GM12891 (cell line): ENCODE results near the gene OLIG3.

Experiments
- DNase-seq: peaks from one replicate; pipeline ENCODE4 v3.0.0; 2011; ENCODE audit warnings: low spot score; ENCODE audit not compliant: insufficient read length
- FAIRE-seq: peaks from 2 replicates; lab custom pipeline; 2011; peaks lifted over from hg19 to GRCh38; lab: Jason Lieb, UNC
- PAX5 ChIP-seq: IDR thresholded peaks from 2 replicates; pipeline ENCODE4 v1.6.1; 2011; ENCODE audit warnings: low read length, moderate library complexity, mild to moderate bottlenecking; ENCODE audit not compliant: insufficient read depth, severe bottlenecking
- POLR2A ChIP-seq: IDR thresholded peaks from 2 replicates; pipeline ENCODE4 v1.6.1; 2011; ENCODE audit warnings: low read depth, low read length, control low read depth
- POLR2AphosphoS5 ChIP-seq: IDR thresholded peaks from 2 replicates; pipeline ENCODE4 v1.6.1; 2011; ENCODE audit warnings: low read depth, low read length, control low read depth
- POU2F2 ChIP-seq: IDR thresholded peaks from 2 replicates; pipeline ENCODE4 v1.6.1; 2011; ENCODE audit warnings: low read depth, mild to moderate bottlenecking, control low read depth, low read length, moderate library complexity
- SPI1 ChIP-seq: IDR thresholded peaks from 2 replicates; pipeline ENCODE4 v1.6.1; 2011; ENCODE audit warnings: low read depth, low read length, control low read depth
- TAF1 ChIP-seq: IDR thresholded peaks from 2 replicates; pipeline ENCODE4 v1.6.1; 2011; ENCODE audit warnings: low read depth, low read length, control low read depth

OLIG3 gene

DNA sequence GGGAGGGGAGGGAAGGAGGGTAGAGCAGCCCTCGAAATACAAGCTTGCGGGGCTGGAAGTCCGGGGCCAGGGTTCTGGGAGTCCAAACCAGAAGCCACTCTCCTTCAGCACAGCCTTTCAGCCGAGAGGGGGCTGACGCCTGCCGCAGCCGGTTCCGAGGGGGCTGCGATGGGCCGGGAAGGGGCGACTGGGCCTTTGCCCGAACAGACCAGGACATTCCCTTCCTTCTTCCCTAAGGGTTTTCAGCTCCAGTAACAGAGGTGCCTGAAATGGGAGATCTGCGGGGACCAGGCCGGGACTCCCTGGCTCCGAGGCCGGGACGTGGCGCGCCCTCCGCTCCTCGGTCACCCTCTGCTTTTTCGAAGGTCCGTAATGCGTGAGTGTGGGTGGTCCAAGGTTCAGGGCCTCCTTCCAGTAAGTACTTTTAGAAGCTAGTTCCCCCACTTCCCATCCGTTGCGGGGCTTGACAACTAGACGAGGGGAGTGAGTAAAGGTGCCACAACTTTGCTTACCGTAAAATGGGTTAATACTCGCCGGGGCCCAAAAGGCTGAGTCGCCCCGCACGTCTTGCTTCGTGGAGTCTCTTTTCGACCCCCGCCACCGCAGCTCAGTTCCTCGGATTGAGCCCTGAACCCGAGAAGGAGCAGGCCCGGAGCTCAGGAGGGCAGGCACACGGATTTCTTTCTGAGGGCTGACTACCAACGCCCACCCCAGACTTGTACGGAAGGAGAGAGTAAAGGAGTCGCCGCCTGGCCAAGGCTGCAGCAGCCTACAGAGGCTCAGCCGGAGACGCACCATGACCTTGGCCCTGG lies 2.9 kb upstream of the OLIG3 start:
- DNase-seq (peak; percentile 14), FAIRE-seq (no peak)
- TF ChIP-seq PAX5 (no peak), POU2F2 (no peak), POLR2A (no peak), TAF1 (no peak), SPI1 (no peak), POLR2AphosphoS5 (no peak)

DNA sequence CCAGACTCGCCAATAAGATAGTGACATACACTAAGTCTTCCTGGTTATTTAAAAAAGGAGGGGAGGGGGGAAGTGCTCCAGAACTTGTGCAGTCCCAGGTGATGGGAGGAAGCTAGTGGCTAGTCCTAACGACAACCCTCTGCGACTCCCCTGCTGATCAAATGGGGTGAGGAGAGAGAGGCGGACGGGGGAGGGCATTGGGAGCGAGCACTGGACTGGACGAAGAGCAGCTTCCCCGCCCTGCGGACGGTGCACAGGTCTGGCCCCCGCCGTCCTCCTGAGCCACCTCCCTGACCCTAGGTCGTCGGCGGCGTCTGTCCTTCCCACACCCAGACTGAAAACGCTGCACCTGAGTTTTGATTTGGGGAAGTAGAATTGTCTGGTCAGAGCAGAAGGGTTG lies 2.2 kb upstream of the OLIG3 start:
- no peak for TF ChIP-seq PAX5
- no peak for TF ChIP-seq POLR2AphosphoS5
- no peak for TF ChIP-seq SPI1
- no peak for TF ChIP-seq POU2F2
- no peak for TF ChIP-seq POLR2A
- FAIRE-seq: no peak
- DNase-seq: peak; percentile 20

DNA sequence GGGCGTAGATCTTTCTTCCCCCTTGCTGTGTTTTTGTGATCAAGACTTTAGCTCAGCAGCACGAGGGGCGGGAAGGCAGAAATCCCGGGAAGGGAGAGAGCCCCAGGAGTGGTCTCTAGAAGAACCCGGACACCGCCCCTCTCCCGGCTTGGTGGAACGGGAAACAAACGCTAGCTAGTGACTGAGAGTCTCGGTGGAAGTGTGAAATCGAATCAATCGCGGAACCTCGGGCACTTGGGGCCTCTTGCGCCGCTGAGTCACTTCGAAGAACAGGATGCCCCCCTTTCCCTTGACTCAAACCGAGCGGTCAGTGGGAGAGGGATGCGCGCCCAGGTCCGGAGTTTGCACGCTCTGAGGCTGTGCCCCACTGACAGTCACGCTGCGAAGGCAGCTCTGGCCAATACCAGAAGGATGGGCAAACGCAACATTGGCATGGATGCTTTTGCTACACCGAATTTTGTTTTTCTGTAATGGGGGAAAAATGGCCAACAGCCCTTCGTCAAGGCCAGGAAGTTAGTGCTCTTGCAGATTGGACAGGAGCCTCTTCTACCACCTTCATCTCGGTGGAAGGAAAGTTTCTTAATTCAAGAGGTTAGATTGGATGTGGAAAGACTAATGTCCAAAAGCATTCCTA lies 1.6 kb upstream of the OLIG3 start:
- peak; percentile 11 for DNase-seq
- no peak for FAIRE-seq
- TF ChIP-seq POLR2AphosphoS5: no peak
- TF ChIP-seq POU2F2: no peak
- TF ChIP-seq PAX5: no peak

DNA sequence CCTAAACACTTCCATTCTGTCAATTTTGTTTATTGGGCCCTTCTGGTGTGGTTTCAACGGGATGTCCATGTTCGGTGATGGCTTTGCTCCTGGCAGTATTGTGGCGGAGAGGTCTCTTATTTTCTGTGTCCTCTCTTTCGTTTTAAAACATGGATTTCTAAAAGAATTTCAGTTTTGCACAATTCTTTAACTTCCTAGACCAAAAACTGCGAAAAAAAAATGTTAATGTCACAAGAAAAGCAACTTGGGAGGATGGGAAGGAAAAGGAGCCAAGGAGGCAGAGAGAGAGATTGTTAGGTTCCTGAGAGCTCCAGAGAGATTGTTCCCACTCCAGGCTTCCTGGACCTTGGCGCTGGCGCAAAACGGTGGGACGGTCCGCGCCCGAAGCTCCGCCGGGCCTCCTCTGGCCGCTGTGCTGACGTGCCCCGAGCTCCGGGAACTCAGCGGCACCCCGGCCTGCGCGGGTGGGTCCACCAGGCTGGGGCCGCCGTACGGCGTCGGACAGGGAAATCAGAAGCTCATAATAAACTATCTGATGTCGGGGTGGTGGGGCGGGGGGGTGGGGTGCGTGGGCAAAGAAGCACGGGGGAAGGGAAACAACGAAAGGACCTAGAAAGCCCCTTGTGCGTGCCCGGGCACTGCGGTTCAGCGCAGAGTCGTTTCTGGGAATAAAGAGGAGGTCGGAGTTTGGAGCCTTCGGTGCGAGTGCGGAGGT lies 951 bp upstream of the OLIG3 start:
- DNase-seq (no peak), FAIRE-seq (no peak)
- TF ChIP-seq POU2F2: no peak
- TF ChIP-seq SPI1: no peak
- TF ChIP-seq POLR2AphosphoS5: no peak
- TF ChIP-seq PAX5: no peak
- no peak for TF ChIP-seq POLR2A

DNA sequence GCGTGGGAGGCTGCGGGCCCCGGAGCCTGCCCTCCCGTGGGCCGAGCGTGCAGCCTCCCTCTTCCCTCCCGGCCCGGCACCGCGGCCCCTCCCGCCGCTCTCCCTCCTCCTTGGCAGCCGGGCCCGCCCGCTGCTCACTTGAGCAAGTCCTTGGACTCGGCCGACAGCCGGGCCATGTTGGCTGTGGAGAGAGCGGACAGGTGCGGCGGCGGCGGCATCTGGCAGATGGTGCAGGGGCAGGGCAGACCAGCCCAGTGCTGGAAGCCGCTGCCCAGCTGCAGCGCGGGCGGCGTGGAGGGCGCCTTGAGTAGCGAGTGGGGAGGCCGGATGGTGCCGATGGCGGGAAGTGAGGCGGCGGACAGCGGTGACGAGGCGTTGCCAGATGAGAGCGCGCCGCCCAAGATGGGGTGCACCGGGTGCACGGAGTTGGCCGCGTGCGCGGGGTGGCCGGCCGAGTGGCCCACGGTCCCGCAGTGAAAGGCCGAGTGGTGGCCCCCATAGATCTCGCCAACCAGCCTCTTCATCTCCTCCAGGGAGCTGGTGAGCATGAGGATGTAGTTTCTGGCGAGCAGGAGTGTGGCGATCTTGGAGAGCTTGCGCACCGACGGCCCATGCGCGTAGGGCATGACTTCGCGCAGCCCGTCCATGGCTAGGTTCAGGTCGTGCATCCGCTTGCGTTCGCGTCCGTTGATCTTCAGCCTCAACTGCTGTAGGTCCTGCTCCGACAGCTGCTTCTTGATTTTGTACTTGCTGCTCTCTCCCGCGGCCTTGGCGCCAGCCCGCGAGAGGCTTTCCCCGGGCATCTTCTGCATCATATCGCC lies 766 bp downstream of the OLIG3 start:
- no peak for TF ChIP-seq POLR2A
- no peak for TF ChIP-seq POU2F2
- TF ChIP-seq POLR2AphosphoS5: no peak
- no peak for TF ChIP-seq TAF1
- no peak for TF ChIP-seq SPI1
- TF ChIP-seq PAX5: no peak
- no peak for DNase-seq
- FAIRE-seq: no peak

DNA sequence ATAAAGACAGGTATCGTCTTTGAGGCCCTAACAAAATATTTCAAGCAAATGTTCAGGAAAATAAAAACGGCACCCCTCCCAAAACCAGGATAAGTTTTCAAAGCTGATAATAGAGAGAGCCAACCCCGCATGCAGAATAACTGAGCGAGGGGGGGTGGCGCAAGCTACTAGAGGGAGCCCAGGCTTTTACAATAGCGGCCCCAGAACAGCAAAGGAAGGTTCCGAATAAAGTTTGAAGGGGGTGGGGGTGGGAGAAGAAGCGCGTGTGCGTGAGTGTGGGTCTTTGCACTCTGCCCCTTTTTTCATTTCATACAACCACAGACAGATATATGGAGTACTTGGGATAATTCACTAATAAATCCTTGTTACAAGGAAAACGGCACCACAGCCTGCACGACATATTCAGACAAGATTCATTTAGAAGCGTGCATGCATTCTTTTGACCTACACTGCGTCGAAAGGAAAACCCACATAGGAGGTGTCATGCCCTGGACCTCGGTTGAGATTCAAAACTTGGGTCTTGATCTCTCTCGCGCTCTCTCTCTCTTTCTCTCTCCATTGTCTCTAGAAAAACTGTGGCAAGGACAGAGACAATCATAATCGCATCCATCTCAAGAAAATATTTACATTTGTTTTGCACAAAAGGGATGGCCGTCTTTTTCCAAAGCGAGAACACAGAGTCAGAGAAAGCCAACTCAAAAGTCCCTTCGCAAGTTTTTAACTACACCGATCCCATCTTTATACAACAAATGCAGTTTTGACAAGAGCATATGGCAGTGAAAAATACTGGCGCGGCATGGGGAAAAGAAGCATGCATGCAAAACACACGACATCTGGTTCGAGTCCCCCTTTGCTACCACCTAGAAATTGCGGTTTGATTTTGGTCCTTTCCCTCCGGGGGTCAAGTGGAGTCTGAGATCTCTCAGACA lies 1.6 kb downstream of the OLIG3 start:
- no peak for TF ChIP-seq POU2F2
- DNase-seq (no peak), FAIRE-seq (no peak)

DNA sequence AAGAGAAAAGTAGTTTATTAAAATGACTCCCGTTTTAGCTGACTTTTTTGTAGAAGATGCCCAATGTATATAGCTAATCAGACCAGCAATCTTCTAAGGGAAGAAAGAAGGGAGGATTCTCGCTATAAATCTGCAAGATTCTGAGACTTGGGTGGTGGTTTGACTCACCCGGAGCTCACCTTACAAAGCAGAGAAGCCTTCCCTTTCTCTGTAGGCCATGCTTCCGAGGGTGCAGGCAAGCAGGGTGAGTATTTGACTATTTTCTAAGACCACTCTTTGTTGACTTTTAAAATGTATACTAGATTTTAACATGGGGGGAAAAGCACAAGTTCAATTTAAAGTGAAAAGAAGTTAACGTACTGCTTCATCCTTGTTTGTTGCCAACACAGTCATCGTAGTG lies 2.7 kb downstream of the OLIG3 start:
- DNase-seq: no peak
- TF ChIP-seq POLR2A (no peak), PAX5 (no peak), POU2F2 (no peak), TAF1 (no peak), POLR2AphosphoS5 (no peak), SPI1 (no peak)
- no peak for FAIRE-seq

DNA sequence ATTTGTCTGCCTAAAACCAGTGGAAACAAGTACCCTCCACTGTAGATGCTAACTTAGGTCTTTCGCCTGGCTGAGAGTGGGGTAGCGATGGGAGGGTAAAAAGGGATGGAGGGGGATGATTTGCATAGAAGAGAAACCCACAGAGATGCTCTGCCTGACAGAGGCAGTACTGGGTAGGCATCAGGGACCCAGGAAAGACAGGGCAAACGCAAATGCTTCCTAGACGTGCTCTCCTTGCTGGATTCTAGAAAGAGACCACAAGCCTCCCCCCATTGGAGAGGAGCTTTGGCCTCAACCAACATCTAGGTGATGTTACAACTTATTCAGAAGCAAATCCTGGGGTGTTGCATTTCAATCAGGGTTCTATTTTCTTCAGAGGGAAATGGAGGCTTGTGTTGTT lies 3.2 kb downstream of the OLIG3 start:
- DNase-seq: no peak
- no peak for TF ChIP-seq PAX5
- TF ChIP-seq POLR2A: no peak
- no peak for TF ChIP-seq TAF1
- no peak for TF ChIP-seq POU2F2
- no peak for TF ChIP-seq SPI1
- TF ChIP-seq POLR2AphosphoS5: no peak
- FAIRE-seq: no peak
